GM19324 (cell line): Measurements from ENCODE around the gene ELOVL3.
"Not testable (repeated sequence)": the region's sequence is repeated elsewhere in the genome, so short reads cannot be mapped to it uniquely, and the experiment has no call there.

Experiments used
- ATAC-seq: cut with Tn5 transposase; IDR thresholded peaks from one replicate; pipeline ENCODE4 v1.9.1; 2021; ENCODE audit warnings: mild to moderate bottlenecking, moderate library complexity; ENCODE audit not compliant: unreplicated experiment, low FRiP score

ELOVL3 gene

DNA sequence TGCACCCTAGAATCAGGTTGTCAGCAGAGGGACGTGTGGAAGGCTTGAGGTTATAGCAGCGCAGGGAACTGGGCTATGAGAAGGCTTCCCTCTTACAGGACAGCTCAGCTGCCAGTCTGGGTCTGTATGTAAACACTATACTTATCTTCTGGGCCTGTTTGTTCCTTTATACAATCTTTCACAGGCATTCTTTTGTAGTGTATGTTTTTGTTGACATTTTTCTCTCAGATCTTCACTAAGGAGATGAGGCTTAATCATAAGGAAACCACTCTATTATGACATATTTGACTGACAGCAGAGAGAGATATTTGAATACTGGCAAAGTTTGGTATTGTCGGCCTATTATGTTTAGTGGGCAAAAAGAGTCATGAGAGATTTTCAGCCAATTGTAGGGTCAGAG is 20.2 kb downstream of the ELOVL3 start:
- ATAC-seq = no peak

DNA sequence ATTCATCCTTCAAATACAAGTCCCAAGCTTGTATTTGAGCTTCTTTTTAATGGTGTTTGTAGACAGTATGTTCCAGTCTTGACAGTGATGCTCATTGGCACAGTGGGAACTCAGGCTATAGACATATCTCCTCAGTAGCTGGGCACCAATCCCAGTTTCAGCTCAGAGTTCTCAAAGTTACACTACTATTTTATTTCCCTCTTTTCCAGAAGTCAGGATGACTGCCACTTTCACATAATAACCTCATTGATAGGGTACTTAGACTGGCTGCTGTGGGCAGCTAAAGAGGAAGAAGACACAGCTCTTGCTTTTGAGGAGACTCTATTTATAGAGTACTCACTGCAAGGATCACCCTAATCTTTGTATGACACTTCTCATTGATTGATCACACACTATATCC is 21.6 kb downstream of the ELOVL3 start:
- no peak for ATAC-seq

DNA sequence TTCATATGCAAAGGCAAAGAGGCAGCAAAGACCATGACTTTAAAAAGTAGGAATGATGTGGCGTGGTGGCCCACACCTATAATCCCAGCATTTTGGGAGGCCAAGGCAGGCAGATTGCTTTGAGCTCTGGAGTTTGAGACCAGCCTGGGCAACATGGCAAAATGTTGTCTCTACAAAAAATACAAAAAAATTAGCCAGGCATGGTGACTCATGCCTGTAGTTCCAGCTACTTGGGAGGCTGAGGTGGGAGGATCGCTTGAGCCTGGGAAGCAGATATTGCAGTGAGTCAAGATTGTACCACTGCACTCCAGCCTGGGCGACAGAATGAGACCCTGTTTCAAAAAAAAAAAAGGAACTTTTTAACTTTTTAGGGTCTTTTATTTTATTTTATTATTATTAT is 26.4 kb downstream of the ELOVL3 start:
- ATAC-seq = not testable (repeated sequence)

GRCh38 chr10:102254426-102254825 is 28.3 kb downstream of the ELOVL3 start:
- no peak for ATAC-seq

GRCh38 chr10:102255404-102255803 is 29.3 kb downstream of the ELOVL3 start:
- ATAC-seq = no peak

GRCh38 chr10:102261196-102261595 is 35.1 kb downstream of the ELOVL3 start:
- no peak for ATAC-seq

DNA sequence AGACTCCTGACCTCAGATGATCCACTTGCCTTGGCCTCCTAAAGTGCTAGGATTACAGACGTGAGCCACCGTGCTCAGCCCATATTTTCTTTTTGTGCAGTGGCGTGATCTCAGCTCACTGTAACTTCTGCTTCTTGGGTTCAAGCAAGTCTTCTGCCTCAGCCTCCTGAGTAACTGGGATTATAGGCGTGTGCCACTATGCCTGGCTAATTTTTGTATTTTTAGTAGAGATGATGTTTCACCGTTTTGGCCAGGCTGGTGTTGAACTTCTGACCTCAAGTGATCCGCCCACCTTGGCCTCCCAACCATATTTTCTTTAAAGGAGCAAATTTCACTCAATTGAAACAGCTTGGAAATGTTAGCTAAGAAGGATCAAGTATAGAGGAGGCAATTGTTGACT is 35.7 kb downstream of the ELOVL3 start:
- no peak for ATAC-seq

DNA sequence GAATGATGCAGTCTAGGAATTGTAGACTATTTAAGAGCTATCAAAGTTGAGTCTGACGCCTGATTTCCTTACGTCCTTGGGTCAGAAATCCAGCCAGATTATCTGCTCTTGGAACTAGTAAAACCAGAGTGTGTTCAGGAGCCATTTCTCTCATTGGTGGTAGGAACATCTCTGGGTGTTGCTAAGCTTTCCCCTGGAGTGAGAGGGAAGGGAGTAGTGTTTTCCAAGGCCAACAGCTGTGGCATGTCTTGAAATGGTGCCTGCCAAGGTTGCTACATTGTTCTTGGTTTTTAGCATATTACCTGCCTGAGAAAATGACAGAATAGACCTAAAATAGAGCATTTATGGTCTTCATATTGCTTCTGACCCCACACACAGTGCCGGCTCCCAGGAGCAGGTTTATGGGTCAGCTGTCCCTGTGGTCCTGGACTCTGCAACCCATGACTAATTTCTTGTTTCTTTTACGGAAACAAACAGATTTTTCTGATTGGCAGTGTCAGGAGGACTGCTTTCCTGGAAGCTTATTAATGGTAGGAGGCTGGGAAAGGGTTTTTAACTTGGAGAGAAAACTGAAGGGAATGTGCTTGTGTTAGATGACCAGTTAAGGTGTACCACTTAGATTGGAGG is 36.8 kb downstream of the ELOVL3 start:
- no peak for ATAC-seq

GRCh38 chr10:102264371-102264770 is 38.3 kb downstream of the ELOVL3 start:
- no peak for ATAC-seq

GRCh38 chr10:102266670-102267069 is 40.6 kb downstream of the ELOVL3 start:
- no peak for ATAC-seq

DNA sequence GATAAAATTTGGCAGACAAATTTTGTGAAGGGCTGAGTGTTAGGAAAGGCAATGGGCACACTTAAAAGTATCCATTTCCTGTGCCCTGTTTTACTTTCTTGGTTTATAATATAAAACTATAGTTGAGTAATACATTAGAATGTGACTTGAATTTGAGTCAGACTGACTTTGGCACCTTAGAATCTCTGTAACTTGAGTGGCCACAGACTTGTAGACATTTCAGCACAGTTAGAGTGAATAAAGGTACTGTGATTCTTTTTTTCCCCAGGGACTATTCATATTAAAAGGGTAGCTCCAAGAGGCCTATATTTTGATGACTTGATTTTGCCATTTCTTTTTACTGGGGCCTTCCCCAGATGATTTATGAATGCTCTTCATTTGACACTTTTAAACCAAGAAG is 41.6 kb downstream of the ELOVL3 start:
- no peak for ATAC-seq

DNA sequence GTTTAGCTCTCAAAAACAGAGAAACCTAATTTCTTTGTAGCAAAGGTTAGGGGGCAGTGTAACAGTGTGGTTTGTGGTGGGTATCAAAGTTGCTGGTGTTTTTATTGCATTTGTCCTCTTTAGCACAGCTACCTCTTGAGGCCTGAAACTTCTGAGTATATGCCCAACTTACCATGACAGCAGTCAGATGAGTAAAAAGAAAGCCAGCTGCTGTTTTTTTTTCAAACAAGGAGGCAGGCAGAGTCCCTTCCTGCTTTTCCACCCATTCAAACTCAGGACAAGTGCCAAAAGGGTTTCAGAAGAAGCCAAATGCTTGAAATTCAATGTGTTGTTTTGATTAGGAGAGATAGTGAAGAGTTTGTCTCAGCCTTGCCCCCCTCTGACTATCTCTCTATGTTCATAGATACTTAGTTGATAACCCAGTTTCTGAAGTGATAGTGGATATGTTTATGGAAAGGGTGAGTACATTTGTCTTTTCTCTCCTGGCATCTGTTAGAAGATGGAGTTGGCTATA is 42.3 kb downstream of the ELOVL3 start:
- no peak for ATAC-seq

DNA sequence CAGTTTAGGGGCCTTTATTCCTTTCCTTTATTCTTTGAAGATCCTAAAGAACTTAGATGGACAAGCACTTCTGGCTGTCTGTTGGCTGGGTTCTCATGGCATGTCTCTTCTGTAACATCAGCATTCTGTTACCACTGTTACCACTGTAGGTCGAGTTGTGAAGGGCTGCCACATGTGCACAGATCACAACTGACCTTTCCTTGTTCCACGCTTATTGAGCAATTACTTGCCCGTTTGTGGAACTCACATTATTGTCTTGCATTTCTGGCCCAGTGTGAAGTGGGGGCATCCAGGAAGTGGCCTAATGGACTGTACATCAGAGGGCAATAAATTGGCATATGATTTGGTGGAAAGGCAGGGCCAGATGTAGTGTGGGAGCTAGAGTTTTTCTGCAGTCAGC is 42.9 kb downstream of the ELOVL3 start:
- ATAC-seq = no peak

DNA sequence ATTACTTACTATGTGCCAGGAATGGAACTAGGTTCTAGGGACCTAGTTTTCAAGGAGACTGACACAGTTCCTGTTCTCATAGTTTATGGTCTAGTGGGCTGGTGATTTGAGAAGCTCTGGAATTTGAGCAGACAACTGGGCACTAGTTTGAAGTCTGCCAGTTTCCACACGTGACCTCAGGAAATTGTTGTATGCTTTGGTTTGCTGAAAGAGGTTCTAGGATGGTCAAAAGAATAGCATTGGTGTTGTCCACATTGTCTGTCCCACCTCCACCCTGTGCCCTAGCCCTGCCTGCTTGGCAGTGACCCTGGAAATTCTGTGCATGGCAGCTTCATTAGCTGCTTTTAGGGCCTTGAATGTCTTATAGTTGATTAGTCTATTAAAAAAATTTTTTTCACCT is 48.0 kb downstream of the ELOVL3 start:
- ATAC-seq = no peak

DNA sequence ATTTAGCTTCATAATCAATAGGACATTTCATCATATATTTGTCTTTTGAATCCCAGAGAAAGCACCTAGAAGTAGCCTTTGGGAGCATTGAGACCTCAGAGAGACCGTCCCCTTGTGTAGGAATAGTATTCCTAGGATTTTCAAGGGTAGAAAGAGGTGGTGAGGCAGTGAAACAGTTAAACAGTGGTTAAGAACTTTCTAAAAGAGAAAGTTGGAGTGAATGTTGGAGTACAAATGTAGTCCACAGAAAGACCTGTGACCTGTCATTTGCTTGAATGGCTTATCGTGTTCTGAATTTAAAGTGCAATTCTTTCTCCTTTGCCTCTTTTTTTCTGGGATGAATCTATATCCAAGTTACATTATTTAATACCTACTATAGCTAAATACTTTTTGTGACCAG is 49.2 kb downstream of the ELOVL3 start:
- no peak for ATAC-seq

DNA sequence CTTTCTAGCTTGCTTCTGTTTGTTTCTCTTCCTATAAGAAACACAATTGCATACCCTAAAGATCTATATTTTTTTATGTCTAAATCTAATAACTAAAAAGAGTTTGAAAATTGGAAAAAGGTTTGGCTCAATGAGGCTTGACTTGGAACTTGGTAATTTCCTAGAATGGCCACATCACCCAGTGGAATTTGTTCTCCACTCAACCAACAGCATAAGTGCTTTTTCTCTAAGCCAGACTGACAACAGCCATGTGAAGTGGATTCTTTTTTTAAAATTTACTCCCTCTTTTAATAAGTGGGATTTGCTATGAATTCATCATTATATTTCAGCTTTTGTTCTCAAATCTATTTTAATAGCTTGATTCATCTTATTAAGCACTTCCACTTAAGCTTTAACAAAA is 53.0 kb downstream of the ELOVL3 start:
- ATAC-seq = no peak
